GM12874 (cell line): ENCODE measurements around the gene PPP1R16B.

Source experiments
- TF ChIP-seq, protein P1 (sequence below): IDR thresholded peaks from 2 replicates; pipeline ENCODE4 v1.5.1; 2011; ENCODE audit warnings: low read depth, mild to moderate bottlenecking, control low read depth, low read length, moderate library complexity; ENCODE audit not compliant: insufficient read depth

Gene PPP1R16B

DNA sequence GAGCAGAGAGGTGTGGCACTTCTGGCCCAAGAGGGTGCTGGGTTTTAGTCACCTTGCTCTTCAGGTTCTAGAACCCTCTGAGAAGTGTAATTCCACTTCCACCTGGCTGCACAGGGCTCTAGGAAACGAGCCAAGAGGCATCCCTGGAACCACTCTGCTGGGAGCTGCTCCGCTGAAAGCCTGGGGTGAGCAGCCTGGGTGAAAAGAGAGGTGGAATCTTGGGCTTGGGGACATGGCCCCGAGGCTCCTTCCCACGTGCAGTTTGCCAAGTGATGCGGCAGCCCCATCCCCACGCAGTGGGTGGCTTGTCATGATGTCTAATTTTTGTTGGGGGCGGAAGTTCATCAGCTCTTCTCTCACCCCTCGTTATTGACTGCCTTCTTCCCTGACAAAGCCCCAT lies 32.8 kb downstream of the PPP1R16B start:
- TF ChIP-seq, protein P1, sequence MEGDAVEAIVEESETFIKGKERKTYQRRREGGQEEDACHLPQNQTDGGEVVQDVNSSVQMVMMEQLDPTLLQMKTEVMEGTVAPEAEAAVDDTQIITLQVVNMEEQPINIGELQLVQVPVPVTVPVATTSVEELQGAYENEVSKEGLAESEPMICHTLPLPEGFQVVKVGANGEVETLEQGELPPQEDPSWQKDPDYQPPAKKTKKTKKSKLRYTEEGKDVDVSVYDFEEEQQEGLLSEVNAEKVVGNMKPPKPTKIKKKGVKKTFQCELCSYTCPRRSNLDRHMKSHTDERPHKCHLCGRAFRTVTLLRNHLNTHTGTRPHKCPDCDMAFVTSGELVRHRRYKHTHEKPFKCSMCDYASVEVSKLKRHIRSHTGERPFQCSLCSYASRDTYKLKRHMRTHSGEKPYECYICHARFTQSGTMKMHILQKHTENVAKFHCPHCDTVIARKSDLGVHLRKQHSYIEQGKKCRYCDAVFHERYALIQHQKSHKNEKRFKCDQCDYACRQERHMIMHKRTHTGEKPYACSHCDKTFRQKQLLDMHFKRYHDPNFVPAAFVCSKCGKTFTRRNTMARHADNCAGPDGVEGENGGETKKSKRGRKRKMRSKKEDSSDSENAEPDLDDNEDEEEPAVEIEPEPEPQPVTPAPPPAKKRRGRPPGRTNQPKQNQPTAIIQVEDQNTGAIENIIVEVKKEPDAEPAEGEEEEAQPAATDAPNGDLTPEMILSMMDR = no peak

DNA sequence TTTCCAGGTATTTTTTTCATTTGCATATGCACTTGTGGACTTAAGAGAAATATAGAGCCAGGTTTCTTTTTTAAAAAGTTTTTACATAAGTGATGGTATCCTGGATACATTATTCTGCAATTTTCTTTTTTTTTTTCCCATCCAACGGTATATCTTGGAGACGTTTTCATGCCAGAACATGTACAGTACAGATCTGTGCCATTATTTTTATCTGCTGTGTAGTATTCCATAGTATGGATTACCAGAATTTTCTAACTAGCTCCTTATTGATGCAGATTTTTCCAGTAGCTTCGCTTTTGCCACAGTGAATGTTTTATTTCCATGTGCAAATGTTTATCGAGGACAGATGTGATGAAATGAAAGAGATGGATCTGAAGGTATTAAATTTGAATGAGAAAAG lies 34.1 kb downstream of the PPP1R16B start:
- TF ChIP-seq, protein P1 = no peak

DNA sequence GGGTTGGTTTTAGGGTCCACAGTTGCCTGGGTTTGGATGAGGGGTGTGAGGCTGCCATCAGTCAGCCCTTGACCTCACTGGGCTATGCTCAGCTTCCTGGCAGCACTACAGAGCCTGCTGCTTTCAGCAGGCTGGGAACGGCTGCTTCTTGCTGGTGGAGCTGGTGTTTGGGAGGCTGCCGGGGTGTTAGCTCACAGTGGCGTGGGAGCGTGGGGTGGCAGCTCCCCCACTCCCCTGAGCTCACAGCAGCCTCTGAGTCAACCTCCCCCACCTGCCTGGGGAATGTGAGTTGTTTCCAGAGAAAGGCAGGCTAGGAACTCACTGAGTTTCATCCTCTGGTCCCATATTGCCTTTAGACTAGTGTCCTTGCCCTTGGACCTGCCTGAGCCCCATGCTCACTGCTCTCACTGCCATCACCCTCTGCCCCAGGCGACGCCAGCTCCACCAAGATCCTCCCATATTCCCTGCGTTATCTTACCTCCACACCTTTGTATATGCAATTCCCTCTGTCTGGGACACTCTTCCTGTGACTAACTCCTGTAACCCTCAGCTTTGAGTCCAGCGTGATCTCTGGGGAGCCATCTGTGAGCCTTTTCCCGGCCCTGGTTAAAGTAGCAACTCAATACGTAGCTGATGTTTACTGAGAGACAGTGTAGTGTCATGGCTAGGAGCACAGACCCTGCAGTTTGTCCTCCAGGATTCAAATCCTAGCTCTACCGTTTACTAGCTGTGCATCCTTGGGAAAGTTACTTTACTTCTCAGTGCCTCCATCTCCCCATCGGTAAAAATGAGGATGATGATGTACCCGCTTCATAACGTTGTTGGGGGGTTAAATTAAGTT lies 34.8 kb downstream of the PPP1R16B start:
- TF ChIP-seq, protein P1 = no peak

DNA sequence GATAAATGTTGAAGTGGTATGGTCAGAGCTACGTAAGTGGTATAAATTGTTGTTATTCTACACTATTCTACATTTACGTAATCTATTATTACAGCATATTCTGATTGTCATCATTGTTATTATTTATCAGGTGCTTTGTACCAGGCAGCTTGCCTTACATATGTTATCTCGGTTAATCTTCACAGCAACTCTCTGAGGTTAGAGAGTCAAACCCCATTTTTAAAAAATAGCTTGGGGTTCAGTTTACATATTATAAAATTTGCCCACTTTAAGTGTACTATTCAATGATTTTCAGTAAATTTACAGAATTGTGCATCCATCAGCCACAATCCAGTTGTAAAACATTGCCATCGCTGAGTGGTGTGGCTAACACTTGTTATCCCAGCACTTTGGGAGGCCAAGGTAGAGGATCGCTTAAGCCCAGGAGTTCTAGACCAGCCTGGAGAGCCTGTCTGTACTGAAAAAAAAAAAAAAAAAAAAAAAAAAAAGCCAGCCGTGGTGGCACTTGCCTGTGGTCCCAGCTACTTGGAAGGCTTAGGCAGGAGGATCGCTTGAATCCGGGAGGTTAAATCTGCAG lies 35.5 kb downstream of the PPP1R16B start:
- TF ChIP-seq, protein P1 = no peak

DNA sequence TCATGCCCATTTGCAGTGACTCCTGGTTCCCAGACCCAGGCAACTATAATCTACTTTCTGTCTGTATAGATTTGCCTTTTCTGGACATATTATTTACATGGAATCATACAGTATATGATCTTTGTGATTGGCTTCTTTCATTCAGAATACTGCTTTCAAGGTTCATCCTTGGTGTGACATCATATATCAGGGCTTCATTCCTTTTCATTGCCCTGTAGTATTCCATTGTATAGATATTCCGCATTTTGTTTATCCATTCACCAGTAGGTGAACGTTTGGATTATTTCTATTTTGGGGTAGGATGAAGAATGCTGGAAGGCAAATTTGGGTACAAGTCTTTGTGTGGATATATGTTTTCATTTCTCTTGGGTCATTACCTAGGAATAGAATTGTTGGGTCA lies 36.1 kb downstream of the PPP1R16B start:
- TF ChIP-seq, protein P1 = no peak

DNA sequence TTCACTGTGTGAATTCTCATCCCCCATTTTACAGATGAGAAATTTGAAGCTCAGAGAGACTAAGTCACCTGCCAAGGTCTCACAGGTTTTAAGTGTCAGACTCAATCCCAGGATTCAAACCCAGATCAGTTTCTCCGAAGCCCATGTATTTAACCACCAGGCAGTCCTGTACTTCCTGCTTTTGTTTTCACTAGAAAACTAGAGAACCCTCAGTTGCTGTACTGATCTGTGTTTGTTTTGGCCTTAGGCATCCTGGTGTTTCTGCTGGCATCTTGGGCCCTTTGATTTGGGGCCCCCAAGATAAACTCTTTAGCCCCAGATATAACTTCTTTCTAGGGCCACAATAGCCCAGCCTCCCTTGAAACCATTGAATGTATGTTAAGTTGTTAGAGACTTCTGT lies 36.5 kb downstream of the PPP1R16B start:
- TF ChIP-seq, protein P1 = no peak

DNA sequence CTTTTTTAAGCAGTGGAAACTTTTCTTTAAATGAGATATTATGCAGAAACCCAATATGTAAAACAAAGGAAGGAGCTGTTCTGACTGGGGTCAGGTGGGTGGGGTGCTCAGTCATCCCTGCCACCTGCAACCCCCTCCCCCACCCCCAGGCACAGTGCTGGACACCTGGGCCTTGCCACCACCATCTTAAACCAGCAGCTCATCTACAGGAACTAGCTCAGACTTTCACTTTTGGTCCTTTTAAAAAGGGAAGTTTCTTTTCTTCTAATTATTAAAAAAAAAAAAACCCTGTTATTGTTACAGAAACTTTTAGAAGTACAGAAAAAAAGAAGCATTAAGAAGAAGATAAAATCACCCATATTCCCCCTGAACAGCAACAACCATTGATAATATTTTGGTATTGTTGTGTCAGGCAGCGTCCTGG lies 37.1 kb downstream of the PPP1R16B start:
- TF ChIP-seq, protein P1 = no peak
